DOHH2 (cell line): ENCODE measurements around the gene TESK2.

Experiments used
- EZH2phosphoT487 ChIP-seq: fragments of 200-600 bp; sonication (generic); IDR thresholded peaks from 2 replicates; pipeline ENCODE4 v1.6.1; 2017; ENCODE audit warnings: borderline replicate concordance, mild to moderate bottlenecking, antibody characterized with exemption, low read length, moderate library complexity, mixed read lengths
- TF ChIP-seq, protein P1 (sequence below): fragments of 200-600 bp; sonication (generic); IDR thresholded peaks from one replicate; pipeline ENCODE4 v1.5.1; 2014; ENCODE audit warnings: antibody characterized with exemption, mild to moderate bottlenecking, low read depth, low read length; ENCODE audit not compliant: poor library complexity, severe bottlenecking

DNA sequence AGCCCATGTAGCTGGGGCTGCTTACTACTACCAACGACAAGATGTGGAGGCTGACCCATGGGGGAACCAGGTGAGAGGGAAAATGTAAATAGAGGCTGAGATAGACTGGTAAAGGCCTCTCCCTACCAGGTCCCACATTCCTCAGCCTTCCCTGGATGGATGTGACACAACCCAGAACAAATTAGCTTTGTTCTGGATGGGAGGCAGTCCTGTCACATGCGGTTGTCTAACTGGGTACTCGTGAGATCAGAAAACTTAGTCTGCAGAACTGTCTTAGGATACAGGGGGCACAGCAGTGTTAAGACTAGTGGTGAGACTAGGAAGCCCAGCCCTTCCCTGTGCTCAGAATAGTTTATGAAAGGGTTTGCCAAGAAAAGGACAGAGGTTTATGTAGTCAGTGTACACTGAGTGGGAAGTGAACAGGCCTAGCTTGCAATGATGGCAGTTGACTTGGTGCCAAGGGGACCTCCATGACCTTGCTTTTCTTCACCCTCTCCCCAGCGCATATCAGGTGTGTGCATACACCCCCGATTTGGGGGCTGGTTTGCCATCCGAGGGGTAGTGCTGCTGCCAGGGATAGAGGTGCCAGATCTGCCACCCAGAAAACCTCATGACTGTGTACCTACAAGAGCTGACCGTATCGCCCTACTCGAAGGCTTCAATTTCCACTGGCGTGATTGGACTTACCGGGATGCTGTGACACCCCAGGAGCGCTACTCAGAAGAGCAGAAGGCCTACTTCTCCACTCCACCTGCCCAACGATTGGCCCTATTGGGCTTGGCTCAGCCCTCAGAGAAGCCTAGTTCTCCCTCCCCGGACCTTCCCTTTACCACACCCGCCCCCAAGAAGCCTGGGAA, 17.6 kb upstream of the TESK2 start:
- TF ChIP-seq, protein P1, sequence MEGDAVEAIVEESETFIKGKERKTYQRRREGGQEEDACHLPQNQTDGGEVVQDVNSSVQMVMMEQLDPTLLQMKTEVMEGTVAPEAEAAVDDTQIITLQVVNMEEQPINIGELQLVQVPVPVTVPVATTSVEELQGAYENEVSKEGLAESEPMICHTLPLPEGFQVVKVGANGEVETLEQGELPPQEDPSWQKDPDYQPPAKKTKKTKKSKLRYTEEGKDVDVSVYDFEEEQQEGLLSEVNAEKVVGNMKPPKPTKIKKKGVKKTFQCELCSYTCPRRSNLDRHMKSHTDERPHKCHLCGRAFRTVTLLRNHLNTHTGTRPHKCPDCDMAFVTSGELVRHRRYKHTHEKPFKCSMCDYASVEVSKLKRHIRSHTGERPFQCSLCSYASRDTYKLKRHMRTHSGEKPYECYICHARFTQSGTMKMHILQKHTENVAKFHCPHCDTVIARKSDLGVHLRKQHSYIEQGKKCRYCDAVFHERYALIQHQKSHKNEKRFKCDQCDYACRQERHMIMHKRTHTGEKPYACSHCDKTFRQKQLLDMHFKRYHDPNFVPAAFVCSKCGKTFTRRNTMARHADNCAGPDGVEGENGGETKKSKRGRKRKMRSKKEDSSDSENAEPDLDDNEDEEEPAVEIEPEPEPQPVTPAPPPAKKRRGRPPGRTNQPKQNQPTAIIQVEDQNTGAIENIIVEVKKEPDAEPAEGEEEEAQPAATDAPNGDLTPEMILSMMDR, result no peak
- TF ChIP-seq EZH2phosphoT487, result no peak
